GM23338 (cell line): Measurements from ENCODE around the gene ADIPOR2. TPM values are rescaled to one million over a fixed set of nuclear protein-coding genes. Genes with fewer than 3 reads are reported as not detected.

Experiments used
- ATAC-seq: fragments of 200-7000 bp; cut with Tn5 transposase; 3 replicates; pipeline ENCODE4 v1.9.1; 2020
- DNase-seq: peaks from one replicate; pipeline ENCODE4 v3.0.0-alpha.2; 2015; ENCODE audit warnings: low spot score
- H2AFZ ChIP-seq: fragments of 200-600 bp; sonication (generic); 2 replicates; pipeline ENCODE4 v1.8.0; 2016; ENCODE audit warnings: antibody characterized with exemption, mild to moderate bottlenecking, moderate library complexity
- H3F3A ChIP-seq: fragments of 200-600 bp; sonication (generic); replicated peaks from 2 replicates; pipeline ENCODE4 v1.8.0; 2017; ENCODE audit warnings: antibody characterized with exemption, mixed run types, low read depth
- H3K27ac ChIP-seq: fragments of 200-600 bp; sonication (generic); 2 replicates; pipeline ENCODE4 v1.6.1; 2016; ENCODE audit warnings: low read depth
- H3K27me3 ChIP-seq: fragments of 200-600 bp; sonication (generic); 2 replicates; pipeline ENCODE4 v1.8.0; 2016; ENCODE audit warnings: mild to moderate bottlenecking, mixed run types, moderate library complexity; ENCODE audit not compliant: insufficient read depth
- H3K36me3 ChIP-seq: fragments of 200-600 bp; sonication (generic); 2 replicates; pipeline ENCODE4 v1.8.0; 2016; ENCODE audit warnings: mild to moderate bottlenecking; ENCODE audit not compliant: insufficient read depth
- H3K4me1 ChIP-seq: fragments of 200-600 bp; sonication (generic); 2 replicates; pipeline ENCODE4 v1.8.0; 2016; ENCODE audit warnings: mild to moderate bottlenecking, moderate library complexity; ENCODE audit not compliant: insufficient read depth
- H3K4me2 ChIP-seq: fragments of 200-600 bp; sonication (generic); 2 replicates; pipeline ENCODE4 v1.7.1; 2017; ENCODE audit warnings: mixed run types
- H3K4me3 ChIP-seq: fragments of 200-600 bp; sonication (generic); 2 replicates; pipeline ENCODE4 v1.6.1; 2016; ENCODE audit warnings: mixed run types
- H3K79me2 ChIP-seq: fragments of 200-600 bp; sonication (generic); replicated peaks from 2 replicates; pipeline ENCODE4 v1.8.0; 2017; ENCODE audit warnings: mild to moderate bottlenecking; ENCODE audit not compliant: insufficient read depth
- H3K9me2 ChIP-seq: fragments of 200-600 bp; sonication (generic); 2 replicates; pipeline ENCODE4 v1.8.0; 2017; ENCODE audit not compliant: insufficient read depth
- H4K20me1 ChIP-seq: fragments of 200-600 bp; sonication (generic); replicated peaks from 2 replicates; pipeline ENCODE4 v1.8.0; 2017; ENCODE audit warnings: mild to moderate bottlenecking; ENCODE audit not compliant: insufficient read depth
- H3K27ac Mint-ChIP-seq: 2 replicates; pipeline ENCODE4 v1.8.0; 2020; ENCODE audit warnings: inconsistent platforms, mild to moderate bottlenecking, moderate library complexity, mixed read lengths
- H3K27me3 Mint-ChIP-seq: 3 replicates; pipeline ENCODE4 v1.8.0; 2022; ENCODE audit warnings: low read depth, mild to moderate bottlenecking, moderate library complexity, mixed read lengths, inconsistent platforms; ENCODE audit not compliant: insufficient read depth, poor library complexity
- H3K36me3 Mint-ChIP-seq: 3 replicates; pipeline ENCODE4 v1.8.0; 2021; ENCODE audit warnings: low read depth, mild to moderate bottlenecking, inconsistent platforms, moderate library complexity, mixed read lengths
- H3K4me1 Mint-ChIP-seq: 3 replicates; pipeline ENCODE4 v1.8.0; 2020; ENCODE audit warnings: mild to moderate bottlenecking, inconsistent platforms, mixed read lengths
- H3K4me3 Mint-ChIP-seq: 3 replicates; pipeline ENCODE4 v1.8.0; 2021; ENCODE audit warnings: moderate library complexity, mild to moderate bottlenecking, inconsistent platforms, mixed read lengths
- H3K9me3 Mint-ChIP-seq: 3 replicates; pipeline ENCODE4 v1.8.0; 2020; ENCODE audit warnings: moderate library complexity, mild to moderate bottlenecking, inconsistent platforms, mixed read lengths
- CTCF ChIP-seq, 2 experiments: fragments of 200-600 bp in 1 of 2; sonication (generic) in 1 of 2; conservative IDR thresholded peaks; 2 replicates each; pipeline versions ENCODE4 v1.5.1 to v1.6.1; 2016 to 2017; ENCODE audit warnings: antibody characterized with exemption in 2 of 2, low read depth in 2 of 2, mild to moderate bottlenecking in 2 of 2, moderate library complexity in 1 of 2
- EZH2 ChIP-seq: fragments of 200-600 bp; sonication (generic); IDR thresholded peaks from one replicate; pipeline ENCODE4 v1.8.0; 2017; ENCODE audit warnings: antibody characterized with exemption, mild to moderate bottlenecking, low read depth; ENCODE audit not compliant: unreplicated experiment
- EZH2phosphoT487 ChIP-seq: fragments of 200-600 bp; sonication (generic); IDR thresholded peaks from one replicate; pipeline ENCODE4 v1.8.1; 2018; ENCODE audit warnings: antibody characterized with exemption; ENCODE audit not compliant: unreplicated experiment
- JUNB ChIP-seq: IDR thresholded peaks from one replicate; pipeline ENCODE4 v1.6.1; 2016; ENCODE audit warnings: antibody characterized with exemption; ENCODE audit not compliant: unreplicated experiment
- NANOG ChIP-seq: IDR thresholded peaks from 2 replicates; pipeline ENCODE4 v1.6.1; 2016; ENCODE audit warnings: antibody characterized with exemption, borderline replicate concordance
- POLR2AphosphoS5 ChIP-seq: IDR thresholded peaks from 2 replicates; pipeline ENCODE4 v1.6.1; 2016; ENCODE audit warnings: antibody characterized with exemption, low read depth
- REST ChIP-seq: IDR thresholded peaks from one replicate; pipeline ENCODE4 v1.6.1; 2018; ENCODE audit warnings: antibody characterized with exemption; ENCODE audit not compliant: unreplicated experiment
- ZNF114 ChIP-seq: fragments of 250-450 bp; sonication (Bioruptor Pico); IDR thresholded peaks from 2 replicates; pipeline ENCODE4 v1.5.0; 2020; ENCODE audit warnings: mild to moderate bottlenecking, moderate library complexity
- ZNF331 ChIP-seq: fragments of 250-450 bp; sonication (Bioruptor Pico); IDR thresholded peaks from 2 replicates; pipeline ENCODE4 v1.5.0; 2020; ENCODE audit warnings: low read depth, mild to moderate bottlenecking, moderate library complexity
- ZNF462 ChIP-seq: fragments of 250-450 bp; sonication (Bioruptor Pico); IDR thresholded peaks from 2 replicates; pipeline ENCODE4 v1.5.0; 2020; ENCODE audit warnings: mild to moderate bottlenecking, moderate library complexity
- polyA plus RNA-seq: library from polyadenylated mRNA; unstranded; fragments of >200 nt; fragmentation: Nextera tagmentation; extraction: Ambion mirVana; gene quantifications from 2 replicates; pipeline ENCODE4 v1.2.1, GENCODE V29; 2016
- total RNA-seq: library from RNA; depleted of rRNA; stranded (reverse); fragments of >200 nt; shearing (Covaris generic); gene quantifications from 2 replicates; pipeline ENCODE4 v1.2.3, GENCODE V29; 2014

Gene ADIPOR2
- total and polyA plus RNA-seq, 2 experiments from 2014 or later = 11.7 to 36.2 TPM

DNA sequence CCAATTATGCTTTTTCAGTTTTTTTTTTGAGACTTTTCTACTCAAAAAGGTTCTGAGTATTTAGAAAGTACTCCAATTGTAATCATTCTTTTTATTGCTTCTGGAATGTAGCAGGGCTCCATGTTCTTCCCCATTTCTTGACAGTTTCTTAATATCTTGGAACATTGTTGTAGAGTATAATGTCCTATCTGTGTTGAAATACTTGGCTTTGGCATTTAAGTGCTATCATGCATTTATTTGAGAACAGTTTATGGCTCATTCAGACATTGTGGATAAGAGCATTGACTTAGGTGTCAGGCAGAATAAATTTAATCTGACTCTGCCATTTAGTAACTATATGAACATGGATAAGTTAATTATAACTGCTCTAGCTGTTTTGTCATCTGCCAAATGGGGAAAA, 28.3 kb downstream of the ADIPOR2 start:
- H3K4me1 ChIP-seq = no peaks in the 10 kb centered on the region
- ATAC-seq (no peak), DNase-seq (no peak)
- no peak overlapping the region for H3K4me2 ChIP-seq
- Mint-ChIP-seq H3K9me3 (peaks cover 32% of the 10 kb centered on the region), H3K4me1 (peaks cover 7% of the 10 kb centered on the region), H3K4me3 (no peak overlapping the region), H3K36me3 (peaks cover 35% of the 10 kb centered on the region), H3K27me3 (peaks cover 8% of the 10 kb centered on the region), H3K27ac (no peak overlapping the region)
- no peaks in the 10 kb centered on the region for H3F3A ChIP-seq
- no peak overlapping the region for H2AFZ ChIP-seq
- no peak overlapping the region for H3K27ac ChIP-seq
- H4K20me1 ChIP-seq = peaks cover 14% of the 10 kb centered on the region; the same call in 1 of the 2 replicates
- H3K79me2 ChIP-seq = peaks cover 100% of the 10 kb centered on the region
- no peaks in the 10 kb centered on the region; the same call in 1 of the 2 replicates for H3K36me3 ChIP-seq
- TF ChIP-seq EZH2 = no peak
- TF ChIP-seq JUNB = no peak
- TF ChIP-seq REST = no peak
- no peak for TF ChIP-seq NANOG
- no peaks in the 10 kb centered on the region for H3K9me2 ChIP-seq
- H3K4me3 ChIP-seq = no peak overlapping the region
- H3K27me3 ChIP-seq = no peaks in the 10 kb centered on the region

DNA sequence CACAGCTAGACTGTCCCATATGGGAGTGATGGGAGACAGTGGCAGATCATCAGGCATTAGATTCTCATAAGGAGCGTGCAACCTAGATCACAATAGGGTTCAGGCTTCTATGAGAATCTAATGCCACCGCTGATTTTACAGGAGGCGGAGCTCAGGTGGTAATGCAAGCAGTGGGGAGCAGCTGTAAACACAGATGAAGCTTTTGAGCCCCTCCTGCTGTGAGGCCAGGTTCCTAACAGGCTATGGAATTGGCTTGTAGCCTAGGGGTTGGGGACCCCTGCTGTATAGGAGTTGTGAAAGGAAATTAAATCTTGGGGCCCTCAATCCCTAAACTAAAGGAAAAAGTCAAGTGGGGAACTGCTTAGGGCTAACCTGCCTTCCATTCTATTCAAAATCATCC, 29.6 kb downstream of the ADIPOR2 start:
- Histone ChIP-seq H3K27me3 (no peaks in the 10 kb centered on the region), H3F3A (no peaks in the 10 kb centered on the region), H3K27ac (no peak overlapping the region), H3K4me3 (no peak overlapping the region), H3K4me2 (no peak overlapping the region), H4K20me1 (peaks cover 18% of the 10 kb centered on the region), H3K36me3 (no peaks in the 10 kb centered on the region; the same call in 1 of the 2 replicates), H3K9me2 (no peaks in the 10 kb centered on the region), H3K4me1 (no peaks in the 10 kb centered on the region), H2AFZ (no peak overlapping the region), H3K79me2 (peaks cover 100% of the 10 kb centered on the region)
- H3K27ac Mint-ChIP-seq = no peak overlapping the region
- DNase-seq = peak; percentile 51
- ATAC-seq = peak; percentile 78
- H3K27me3 Mint-ChIP-seq = peaks cover 10% of the 10 kb centered on the region
- H3K9me3 Mint-ChIP-seq = peaks cover 19% of the 10 kb centered on the region; the same call in 2 of the 3 replicates
- no peak overlapping the region for H3K4me3 Mint-ChIP-seq
- peaks cover 7% of the 10 kb centered on the region for H3K4me1 Mint-ChIP-seq
- peaks cover 25% of the 10 kb centered on the region for H3K36me3 Mint-ChIP-seq
- TF ChIP-seq CTCF (conservative IDR thresholded peaks at IDR 0.05; ENCODE audit: low read depth in 2 of 2) (no peak), ZNF331 (CRISPR knock-in tag) (no peak), NANOG (no peak), ZNF462 (no peak), POLR2AphosphoS5 (no peak), EZH2phosphoT487 (no peak), JUNB (no peak), EZH2 (no peak), ZNF114 (CRISPR knock-in tag) (no peak)
